Neuronal stem cell (in vitro differentiated cells): Measurements from ENCODE around the gene CRACR2A.

Source experiments
- DNase-seq: peaks from one replicate; pipeline ENCODE4 v3.0.0-alpha.2; 2013; ENCODE audit warnings: low spot score
- H2AFZ ChIP-seq: one replicate; pipeline ENCODE4 v1.6.1; 2013; ENCODE audit warnings: mild to moderate bottlenecking, low read length, inconsistent platforms
- H2AK5ac ChIP-seq: 2 replicates; pipeline ENCODE4 v1.6.1; 2013; ENCODE audit warnings: low read depth, mild to moderate bottlenecking, inconsistent platforms, low read length, moderate library complexity, mixed read lengths
- H2BK120ac ChIP-seq: 2 replicates; pipeline ENCODE4 v1.6.1; 2013; ENCODE audit warnings: low read depth, mild to moderate bottlenecking, inconsistent platforms, low read length, moderate library complexity, mixed read lengths
- H2BK12ac ChIP-seq: one replicate; pipeline ENCODE4 v1.6.1; 2013; ENCODE audit warnings: low read length, inconsistent platforms
- H2BK15ac ChIP-seq: 2 replicates; pipeline ENCODE4 v1.6.1; 2013; ENCODE audit warnings: mild to moderate bottlenecking, low read length, inconsistent platforms, mixed read lengths
- H2BK5ac ChIP-seq: one replicate; pipeline ENCODE4 v1.6.1; 2013; ENCODE audit warnings: inconsistent platforms, mild to moderate bottlenecking, low read length, moderate library complexity
- H3K14ac ChIP-seq: one replicate; pipeline ENCODE4 v1.6.1; 2013; ENCODE audit warnings: low read length, inconsistent platforms
- H3K18ac ChIP-seq: 2 replicates; pipeline ENCODE4 v1.6.1; 2013; ENCODE audit warnings: low read length, inconsistent platforms
- H3K23ac ChIP-seq: 2 replicates; pipeline ENCODE4 v1.6.1; 2013; ENCODE audit warnings: low read depth, mild to moderate bottlenecking, mixed read lengths, low read length, inconsistent platforms; ENCODE audit not compliant: poor library complexity
- H3K27ac ChIP-seq: replicated peaks from 3 replicates; pipeline ENCODE4 v1.5.1; 2013; ENCODE audit warnings: low read length, inconsistent platforms
- H3K27me3 ChIP-seq, 3 experiments: 2 replicates each; pipeline ENCODE4 v1.6.1; 2013; ENCODE audit warnings: low read length in 3 of 3, mild to moderate bottlenecking in 2 of 3, inconsistent platforms in 1 of 3, low read depth in 1 of 3, mixed read lengths in 1 of 3, moderate library complexity in 1 of 3; ENCODE audit not compliant: control insufficient read depth in 3 of 3, insufficient read depth in 3 of 3
- H3K36me3 ChIP-seq, 2 donors: replicated peaks in 1 of 2; 2 replicates each; pipeline ENCODE4 v1.6.1; 2013; ENCODE audit warnings: low read length in 2 of 2; ENCODE audit not compliant: control insufficient read depth in 2 of 2, insufficient read depth in 2 of 2
- H3K4ac ChIP-seq: 2 replicates; pipeline ENCODE4 v1.6.1; 2013; ENCODE audit warnings: inconsistent platforms, mild to moderate bottlenecking, low read length, moderate library complexity
- H3K4me1 ChIP-seq, 2 donors: 1 replicate in 1 of 2; 2 replicates in 1 of 2; pipeline ENCODE4 v1.6.1; 2013; ENCODE audit warnings: low read length in 2 of 2, low read depth in 1 of 2; ENCODE audit not compliant: control insufficient read depth in 2 of 2, insufficient read depth in 1 of 2
- H3K4me2 ChIP-seq: one replicate; pipeline ENCODE4 v1.6.1; 2013; ENCODE audit warnings: mild to moderate bottlenecking, low read length, inconsistent platforms; ENCODE audit not compliant: insufficient read depth, poor library complexity, severe bottlenecking
- H3K4me3 ChIP-seq, 2 donors: 2 replicates each; pipeline ENCODE4 v1.5.1; 2013; ENCODE audit warnings: low read length in 2 of 2, mild to moderate bottlenecking in 2 of 2, inconsistent platforms in 1 of 2, moderate library complexity in 1 of 2
- H3K79me1 ChIP-seq: one replicate; pipeline ENCODE4 v1.6.1; 2013; ENCODE audit warnings: low read depth, mild to moderate bottlenecking, inconsistent platforms, low read length, moderate library complexity
- H3K9ac ChIP-seq: one replicate; pipeline ENCODE4 v1.6.1; 2013; ENCODE audit warnings: mild to moderate bottlenecking, low read depth, low read length, inconsistent platforms; ENCODE audit not compliant: poor library complexity
- H3K9me3 ChIP-seq, 2 donors: replicated peaks in 1 of 2; 2 replicates each; pipeline versions ENCODE3 to v1.6.1; 2013; ENCODE audit warnings: low read length in 2 of 2, mild to moderate bottlenecking in 2 of 2, inconsistent platforms in 1 of 2, low read depth in 1 of 2, mixed read lengths in 1 of 2, moderate library complexity in 1 of 2; ENCODE audit not compliant: control insufficient read depth in 2 of 2, insufficient read depth in 1 of 2
- H4K8ac ChIP-seq: one replicate; pipeline ENCODE4 v1.6.1; 2013; ENCODE audit warnings: low read depth, mild to moderate bottlenecking, inconsistent platforms, low read length, moderate library complexity
- H4K91ac ChIP-seq: one replicate; pipeline ENCODE4 v1.6.1; 2013; ENCODE audit warnings: low read length, low read depth, mild to moderate bottlenecking, inconsistent platforms; ENCODE audit not compliant: poor library complexity
- WGBS, 2 donors: extraction: QIAGEN DNeasy Blood & Tissue Kit; methylation state at CpG; one replicate each; pipeline ENCODE4 v1.1.7; 2013; ENCODE audit warnings: missing lambda C conversion rate in 2 of 2, mixed read lengths in 1 of 2; ENCODE audit not compliant: insufficient read length in 2 of 2, insufficient replicate concordance in 1 of 2; ENCODE audit errors: extremely low coverage in 2 of 2; 5-methylcytosine and 5-hydroxymethylcytosine counted together

The CRACR2A gene

DNA sequence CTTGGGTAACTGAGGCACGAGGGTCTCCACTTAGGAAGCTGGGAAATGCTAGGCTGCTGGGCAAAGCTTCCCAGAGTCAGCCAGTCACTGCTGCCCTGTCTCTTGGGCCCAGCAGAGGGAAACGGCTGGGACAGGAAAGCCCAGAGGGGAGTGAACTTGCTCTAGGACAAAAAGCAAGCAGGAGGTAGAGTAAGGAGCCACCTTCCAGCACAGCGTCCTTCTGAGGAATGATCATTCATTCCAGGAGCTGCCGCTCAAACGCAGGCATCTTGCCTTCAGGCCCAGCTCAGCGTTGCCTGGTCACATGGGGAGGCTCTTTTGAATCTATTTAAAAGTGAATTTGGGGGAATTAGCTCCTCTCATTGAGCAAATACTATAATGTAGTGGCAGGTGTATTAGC, 118.6 kb downstream of the CRACR2A start:
- Histone ChIP-seq H2BK15ac (no peak overlapping the region), H3K4me3 (no peak overlapping the region), H3K27me3 (no peaks in the 10 kb centered on the region), H3K79me1 (no peaks in the 10 kb centered on the region), H3K27ac (no peak overlapping the region), H3K14ac (no peak overlapping the region), H2BK12ac (no peak overlapping the region), H3K18ac (no peak overlapping the region), H3K4me2 (no peak overlapping the region), H4K8ac (no peak overlapping the region), H2BK120ac (no peak overlapping the region), H2BK5ac (no peak overlapping the region), H3K23ac (no peak overlapping the region), H4K91ac (no peak overlapping the region), H2AK5ac (no peak overlapping the region), H2AFZ (no peak overlapping the region), H3K4ac (no peak overlapping the region), H3K4me1 (peaks cover 2% of the 10 kb centered on the region in 2 donors), H3K36me3 (no peaks in the 10 kb centered on the region), H3K9me3 (no peaks in the 10 kb centered on the region), H3K9ac (no peak overlapping the region)
- no CpG with 5 or more reads among the region's 6 CpGs for WGBS, 2 donors
- no peak for DNase-seq

DNA sequence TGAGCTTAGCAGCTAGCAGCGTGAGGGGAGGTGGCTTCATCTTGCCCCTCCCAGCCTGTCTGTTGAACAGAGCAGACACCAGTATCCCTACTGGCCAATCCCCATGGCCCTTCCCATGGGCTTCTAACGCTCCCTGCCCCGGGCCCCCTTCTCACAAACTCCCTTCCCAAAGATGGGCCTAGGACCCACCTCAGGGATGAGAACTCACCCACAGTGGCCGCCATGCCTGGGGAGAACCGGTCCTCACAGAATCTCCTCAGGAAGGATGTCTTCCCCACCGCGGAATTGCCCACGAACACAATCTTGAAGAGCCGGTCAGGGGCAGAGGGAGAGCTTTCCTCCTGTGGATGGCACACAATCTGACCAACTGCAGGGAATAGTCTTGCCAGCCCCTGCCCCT, 119.5 kb downstream of the CRACR2A start:
- no peak overlapping the region for H2BK120ac ChIP-seq
- no peaks in the 10 kb centered on the region for H3K79me1 ChIP-seq
- H3K9me3 ChIP-seq: no peaks in the 10 kb centered on the region
- H4K8ac ChIP-seq: peak overlapping the region; percentile 67
- H2AFZ ChIP-seq: no peak overlapping the region
- no peaks in the 10 kb centered on the region for H3K27me3 ChIP-seq
- no peak overlapping the region for H3K4ac ChIP-seq
- H3K23ac ChIP-seq: peak overlapping the region; percentile 19
- no peak for DNase-seq
- peak overlapping the region; percentile 21 for H2AK5ac ChIP-seq
- H4K91ac ChIP-seq: no peak overlapping the region
- H3K14ac ChIP-seq: no peak overlapping the region
- H2BK15ac ChIP-seq: no peak overlapping the region
- no peak overlapping the region for H3K18ac ChIP-seq
- H3K4me2 ChIP-seq: no peak overlapping the region
- no peaks in the 10 kb centered on the region for H3K36me3 ChIP-seq
- H3K9ac ChIP-seq: no peak overlapping the region
- no peak overlapping the region for H2BK5ac ChIP-seq
- WGBS, 2 donors: no CpG with 5 or more reads among the region's 9 CpGs
- peaks cover 2 to 5% of the 10 kb centered on the region in 2 donors for H3K4me1 ChIP-seq
- no peak overlapping the region for H3K4me3 ChIP-seq
- H3K27ac ChIP-seq: no peak overlapping the region
- no peak overlapping the region for H2BK12ac ChIP-seq

DNA sequence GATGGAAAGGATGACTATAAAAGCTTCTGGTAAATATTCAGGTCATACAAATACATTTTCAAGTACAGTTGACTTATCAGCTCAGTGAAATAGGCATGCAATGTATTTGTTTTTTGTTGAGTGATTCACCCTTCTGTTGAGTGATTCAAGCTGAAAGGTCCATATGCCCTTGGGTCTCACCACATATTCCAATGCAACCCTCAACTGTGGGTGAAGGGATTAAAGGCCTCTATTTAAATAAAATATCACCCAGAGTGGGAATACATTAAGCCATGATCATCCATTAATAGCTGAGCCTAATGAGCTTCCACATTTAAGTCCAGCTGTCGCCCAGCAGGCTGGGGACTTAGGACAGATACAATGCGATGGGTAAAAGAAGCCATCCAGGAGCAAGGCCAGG, 120.2 kb downstream of the CRACR2A start:
- no CpG with 5 or more reads among the region's 2 CpGs for WGBS, 2 donors
- Histone ChIP-seq H3K9ac (no peak overlapping the region), H3K36me3 (no peaks in the 10 kb centered on the region), H4K8ac (no peak overlapping the region), H2BK5ac (no peak overlapping the region), H3K18ac (no peak overlapping the region), H3K27ac (no peak overlapping the region), H4K91ac (no peak overlapping the region), H2BK12ac (no peak overlapping the region), H2BK120ac (no peak overlapping the region), H2AFZ (no peak overlapping the region), H3K4ac (no peak overlapping the region), H3K27me3 (no peaks in the 10 kb centered on the region), H3K4me3 (no peak overlapping the region), H3K4me1 (peaks cover 2 to 5% of the 10 kb centered on the region in 2 donors), H3K79me1 (no peaks in the 10 kb centered on the region), H3K9me3 (no peaks in the 10 kb centered on the region), H2BK15ac (no peak overlapping the region), H2AK5ac (no peak overlapping the region), H3K14ac (no peak overlapping the region), H3K4me2 (no peak overlapping the region), H3K23ac (no peak overlapping the region)
- DNase-seq: no peak

DNA sequence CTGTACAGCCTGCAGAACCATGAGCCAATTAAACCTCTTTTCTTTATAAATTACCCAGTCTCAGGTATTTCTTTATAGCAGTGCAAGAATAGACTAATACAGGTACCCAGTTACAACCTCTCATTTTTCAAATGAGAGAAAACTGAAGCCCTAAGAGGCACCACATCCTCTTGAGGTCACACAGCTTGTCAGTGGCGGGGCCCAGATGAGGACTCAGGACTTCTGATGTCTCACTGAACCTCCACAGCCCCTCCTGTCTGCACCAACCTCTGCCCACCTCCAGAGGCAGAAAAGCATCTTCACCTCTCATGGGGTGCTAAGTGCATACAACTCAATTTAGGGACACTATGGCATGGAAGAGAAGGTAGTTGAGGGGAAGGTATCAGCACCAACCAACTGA, 120.7 kb downstream of the CRACR2A start:
- peaks cover 2 to 5% of the 10 kb centered on the region in 2 donors for H3K4me1 ChIP-seq
- H2BK120ac ChIP-seq: no peak overlapping the region
- H3K9ac ChIP-seq: no peak overlapping the region
- no peak overlapping the region for H2BK12ac ChIP-seq
- WGBS, 2 donors: no CpG with 5 or more reads among the region's 1 CpG
- no peak overlapping the region for H3K4ac ChIP-seq
- H2AFZ ChIP-seq: no peak overlapping the region
- no peak overlapping the region for H3K4me3 ChIP-seq
- H3K4me2 ChIP-seq: no peak overlapping the region
- no peak overlapping the region for H3K27ac ChIP-seq
- no peaks in the 10 kb centered on the region for H3K27me3 ChIP-seq
- no peak overlapping the region for H2AK5ac ChIP-seq
- no peaks in the 10 kb centered on the region for H3K9me3 ChIP-seq
- H3K18ac ChIP-seq: no peak overlapping the region
- no peak for DNase-seq
- no peak overlapping the region for H3K23ac ChIP-seq
- H4K8ac ChIP-seq: no peak overlapping the region
- H4K91ac ChIP-seq: no peak overlapping the region
- H2BK15ac ChIP-seq: no peak overlapping the region
- H3K79me1 ChIP-seq: no peaks in the 10 kb centered on the region
- H3K14ac ChIP-seq: no peak overlapping the region
- no peaks in the 10 kb centered on the region for H3K36me3 ChIP-seq
- H2BK5ac ChIP-seq: peak overlapping the region; percentile 3
